Endothelial cell of umbilical vein (primary cell): ENCODE measurements around the gene LMX1A. TPM values are rescaled to one million over a fixed set of nuclear protein-coding genes. Genes with fewer than 3 reads are reported as not detected.

ENCODE experiments used
- BruUV-seq: library from RNA; stranded (reverse); fragments of 400-500 nt; replicated peaks from 2 replicates; lab custom pipeline; 2021; lab: Mats Ljungman, UMichigan
- CTCF ChIA-PET: fragments of 300-600, 350-600 bp; sonication (Branson Sonifier 250); formaldehyde crosslinking; loops from one replicate; lab custom pipeline; 2021; ENCODE audit warnings: antibody characterized with exemption, inconsistent platforms; lab: Charles Lee
- POLR2A ChIA-PET: fragments of 300-600, 350-600 bp; sonication (Branson Sonifier 250); formaldehyde crosslinking; loops from one replicate; lab custom pipeline; 2021; ENCODE audit warnings: antibody characterized with exemption, inconsistent platforms; lab: Charles Lee
- DNase-seq: peaks from one replicate; pipeline ENCODE4 v3.0.0-alpha.2; 2011; ENCODE audit warnings: low read depth, low spot score
- FAIRE-seq: peaks from 2 replicates; lab custom pipeline; 2011; peaks lifted over from hg19 to GRCh38; lab: Jason Lieb, UNC
- H2AFZ ChIP-seq: 2 replicates; pipeline ENCODE4 v1.6.0; 2012; ENCODE audit warnings: low read depth, low read length, control low read depth, inconsistent platforms
- H3K27ac ChIP-seq: 2 replicates; pipeline ENCODE4 v1.5.1; 2011; ENCODE audit warnings: low read depth, mild to moderate bottlenecking, control low read depth, low read length, moderate library complexity; ENCODE audit not compliant: insufficient read depth
- H3K27me3 ChIP-seq, 2 experiments: 2 replicates each; pipeline versions ENCODE4 v1.6.0 to v1.6.1; 2011; ENCODE audit warnings: low read length in 2 of 2, mixed read lengths in 1 of 2; ENCODE audit not compliant: control insufficient read depth in 2 of 2, insufficient read depth in 2 of 2
- H3K36me3 ChIP-seq, 2 experiments: 2 replicates in 1 of 2; 3 replicates in 1 of 2; pipeline ENCODE4 v1.5.1; 2011; ENCODE audit warnings: low read length in 2 of 2, mild to moderate bottlenecking in 1 of 2, moderate library complexity in 1 of 2; ENCODE audit not compliant: control insufficient read depth in 2 of 2, insufficient read depth in 2 of 2; ENCODE audit errors: extremely low read depth in 1 of 2
- H3K4me1 ChIP-seq: 3 replicates; pipeline ENCODE4 v1.5.1; 2011; ENCODE audit warnings: mild to moderate bottlenecking, low read length; ENCODE audit not compliant: control insufficient read depth, insufficient read depth; ENCODE audit errors: extremely low read depth
- H3K4me2 ChIP-seq: 2 replicates; pipeline ENCODE4 v1.6.1; 2011; ENCODE audit warnings: low read length, control low read depth, mixed read lengths; ENCODE audit not compliant: insufficient read depth
- H3K4me3 ChIP-seq, 3 experiments: fragments of 200-600 bp in 1 of 3; sonication (generic), shearing (Covaris generic) in 1 of 3; replicated peaks in 1 of 3; 2 replicates each; pipeline ENCODE4 v1.5.1; 2011 to 2016; ENCODE audit warnings: control low read depth in 3 of 3, low read length in 3 of 3, mild to moderate bottlenecking in 2 of 3, inconsistent platforms in 1 of 3, low read depth in 1 of 3, moderate library complexity in 1 of 3; ENCODE audit not compliant: insufficient read depth in 1 of 3
- H3K79me2 ChIP-seq: 2 replicates; pipeline ENCODE4 v1.6.0; 2012; ENCODE audit warnings: low read length, inconsistent platforms; ENCODE audit not compliant: control insufficient read depth, insufficient read depth
- H3K9ac ChIP-seq: replicated peaks from 2 replicates; pipeline ENCODE3; 2011; ENCODE audit warnings: low read length, control low read depth; ENCODE audit not compliant: insufficient read depth; ENCODE audit errors: extremely low read depth
- H3K9me1 ChIP-seq: replicated peaks from 3 replicates; pipeline ENCODE4 v1.6.0; 2011; ENCODE audit warnings: mild to moderate bottlenecking, low read length; ENCODE audit not compliant: control insufficient read depth, insufficient read depth; ENCODE audit errors: extremely low read depth
- H3K9me3 ChIP-seq: replicated peaks from 2 replicates; pipeline ENCODE4 v1.5.1; 2012; ENCODE audit warnings: low read length, inconsistent platforms; ENCODE audit not compliant: control insufficient read depth, insufficient read depth
- H4K20me1 ChIP-seq: replicated peaks from 2 replicates; pipeline ENCODE3; 2011; ENCODE audit warnings: mild to moderate bottlenecking, low read length; ENCODE audit not compliant: control insufficient read depth, insufficient read depth; ENCODE audit errors: extremely low read depth
- CTCF ChIP-seq, 2 donors: IDR thresholded peaks; 1 replicate in 1 of 2; 2 replicates in 1 of 2; pipeline ENCODE4 v1.5.1; 2011; ENCODE audit warnings: low read length in 2 of 2, mild to moderate bottlenecking in 2 of 2, moderate library complexity in 2 of 2, control low read depth in 1 of 2, inconsistent platforms in 1 of 2, low read depth in 1 of 2; ENCODE audit not compliant: insufficient read depth in 1 of 2; ENCODE audit errors: extremely low read depth in 1 of 2
- EZH2 ChIP-seq: IDR thresholded peaks from 2 replicates; pipeline ENCODE4 v1.6.1; 2012; ENCODE audit warnings: borderline replicate concordance, low read depth, mild to moderate bottlenecking, moderate library complexity, low read length, inconsistent platforms; ENCODE audit not compliant: severe bottlenecking
- FOS ChIP-seq: IDR thresholded peaks from 2 replicates; pipeline ENCODE4 v1.6.1; 2011; ENCODE audit warnings: mild to moderate bottlenecking, low read length, moderate library complexity, borderline replicate concordance; ENCODE audit not compliant: insufficient read depth
- GATA2 ChIP-seq: IDR thresholded peaks from 2 replicates; pipeline ENCODE4 v1.7.0; 2011; ENCODE audit warnings: low read depth, mild to moderate bottlenecking, moderate library complexity, mixed read lengths, low read length; ENCODE audit not compliant: insufficient read length, insufficient read depth
- JUN ChIP-seq: IDR thresholded peaks from 2 replicates; pipeline ENCODE4 v1.6.1; 2011; ENCODE audit warnings: borderline replicate concordance, low read depth; ENCODE audit not compliant: insufficient read length, insufficient read depth
- MAX ChIP-seq: IDR thresholded peaks from 2 replicates; pipeline ENCODE4 v1.6.1; 2011; ENCODE audit not compliant: insufficient read depth, insufficient read length
- MYC ChIP-seq: IDR thresholded peaks from one replicate; pipeline ENCODE4 v1.6.1; 2011; ENCODE audit warnings: mild to moderate bottlenecking, low read depth, low read length
- POLR2A ChIP-seq: IDR thresholded peaks from 2 replicates; pipeline ENCODE4 v1.6.1; 2012; ENCODE audit warnings: low read depth, mild to moderate bottlenecking, control low read depth, low read length
- POLR2AphosphoS5 ChIP-seq: IDR thresholded peaks from 2 replicates; pipeline ENCODE4 v1.6.1; 2012; ENCODE audit warnings: low read depth, mild to moderate bottlenecking, control low read depth, low read length, moderate library complexity; ENCODE audit not compliant: insufficient read depth
- dilution Hi-C: fragments of 300-500 bp; cut with MboI; formaldehyde crosslinking; loops from one replicate; pipeline ENCODE4 v1.15.0; 2019; ENCODE audit warnings: low sequenced_read_pairs; ENCODE audit not compliant: extremely low pct_ligation_motif_present
- intact Hi-C: fragments of 100-400 bp; cut with micrococcal nuclease; formaldehyde crosslinking; loops from one replicate; pipeline ENCODE4 v1.10.0; 2022
- polyA plus RNA-seq, 4 experiments: library from polyadenylated mRNA; depleted of rRNA in 3 of 4; stranded (reverse) in 3 of 4; unstranded in 1 of 4; fragments of >200 nt; gene quantifications; 2 replicates each; pipeline versions ENCODE4 v1.2.1 to v1.2.3, GENCODE V29; 2011 to 2012; ENCODE audit warnings: missing spikeins in 1 of 4
- total RNA-seq: library from RNA; stranded (reverse); gene quantifications from 2 replicates; pipeline ENCODE4 v1.2.3, GENCODE V29; 2021

LMX1A gene
- total and polyA plus RNA-seq, 2 donors (not counting 3 experiments of a cell fraction or from before 2014, with no cell fraction given): not detected

DNA sequence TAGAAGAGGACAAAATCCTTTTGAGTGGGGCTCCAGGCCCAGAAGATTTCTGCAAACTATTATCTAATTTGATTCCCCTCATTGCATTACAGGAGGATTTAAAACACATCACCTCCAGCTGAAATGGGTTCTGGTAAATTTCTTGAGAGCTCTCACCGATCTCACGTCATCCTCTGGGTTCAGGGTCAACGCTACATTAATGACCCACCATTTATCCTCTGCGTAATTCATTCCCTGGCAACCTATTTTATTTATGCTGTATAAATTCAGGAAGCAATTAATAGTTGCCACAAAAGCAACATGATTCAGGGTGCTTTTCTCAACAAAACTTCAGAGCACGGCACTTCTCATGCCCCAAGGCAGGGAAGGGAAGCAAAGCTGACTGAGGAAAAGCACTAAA lies 38.9 kb downstream of the LMX1A start:
- no peak for TF ChIP-seq MAX
- no peak for TF ChIP-seq POLR2A
- TF ChIP-seq EZH2: no peak
- no peak for TF ChIP-seq POLR2AphosphoS5
- no peak for TF ChIP-seq CTCF (IDR thresholded peaks at IDR 0.05; ENCODE audit: extremely low read depth in 1 of 2, insufficient read depth in 1 of 2, low read depth in 1 of 2, low read length in 2 of 2)
- TF ChIP-seq FOS: no peak
- no peak for TF ChIP-seq MYC
- no peak for TF ChIP-seq GATA2
- TF ChIP-seq JUN: no peak
- POLR2A ChIA-PET: no interaction called here
- Histone ChIP-seq H3K27me3 (no peaks in the 10 kb centered on the region), H3K9me3 (no peaks in the 10 kb centered on the region), H2AFZ (no peak overlapping the region), H4K20me1 (no peaks in the 10 kb centered on the region), H3K79me2 (no peaks in the 10 kb centered on the region), H3K4me1 (no peaks in the 10 kb centered on the region), H3K36me3 (no peaks in the 10 kb centered on the region), H3K4me3 (no peak overlapping the region), H3K9me1 (no peaks in the 10 kb centered on the region), H3K9ac (no peak overlapping the region), H3K4me2 (no peak overlapping the region), H3K27ac (no peak overlapping the region)
- DNase-seq: no peak
- CTCF ChIA-PET: no interaction called here
- intact Hi-C loops (no loop called here), dilution Hi-C loops (no loop called here)
- FAIRE-seq: no peak
- no TSS peak for BruUV-seq
